GM13977 (cell line): ENCODE measurements around the gene MCRIP2.

Experiments
- DNase-seq: peaks from one replicate; pipeline ENCODE4 v3.0.0; 2012; ENCODE audit warnings: low spot score
- CTCF ChIP-seq: IDR thresholded peaks from 2 replicates; pipeline ENCODE4 v1.5.1; 2012; ENCODE audit warnings: mild to moderate bottlenecking, control low read depth; ENCODE audit not compliant: insufficient read depth; ENCODE audit errors: extremely low read depth, missing control alignments
- in situ Hi-C: fragments of 300-500 bp; cut with MboI; formaldehyde crosslinking; loops from one replicate; pipeline ENCODE4 v1.12.0; 2022; ENCODE audit warnings: low sequenced_read_pairs, low pct_unique_long_range_greater_than_20kb, mixed read lengths, inconsistent platforms; ENCODE audit not compliant: unreplicated experiment

MCRIP2 gene

DNA sequence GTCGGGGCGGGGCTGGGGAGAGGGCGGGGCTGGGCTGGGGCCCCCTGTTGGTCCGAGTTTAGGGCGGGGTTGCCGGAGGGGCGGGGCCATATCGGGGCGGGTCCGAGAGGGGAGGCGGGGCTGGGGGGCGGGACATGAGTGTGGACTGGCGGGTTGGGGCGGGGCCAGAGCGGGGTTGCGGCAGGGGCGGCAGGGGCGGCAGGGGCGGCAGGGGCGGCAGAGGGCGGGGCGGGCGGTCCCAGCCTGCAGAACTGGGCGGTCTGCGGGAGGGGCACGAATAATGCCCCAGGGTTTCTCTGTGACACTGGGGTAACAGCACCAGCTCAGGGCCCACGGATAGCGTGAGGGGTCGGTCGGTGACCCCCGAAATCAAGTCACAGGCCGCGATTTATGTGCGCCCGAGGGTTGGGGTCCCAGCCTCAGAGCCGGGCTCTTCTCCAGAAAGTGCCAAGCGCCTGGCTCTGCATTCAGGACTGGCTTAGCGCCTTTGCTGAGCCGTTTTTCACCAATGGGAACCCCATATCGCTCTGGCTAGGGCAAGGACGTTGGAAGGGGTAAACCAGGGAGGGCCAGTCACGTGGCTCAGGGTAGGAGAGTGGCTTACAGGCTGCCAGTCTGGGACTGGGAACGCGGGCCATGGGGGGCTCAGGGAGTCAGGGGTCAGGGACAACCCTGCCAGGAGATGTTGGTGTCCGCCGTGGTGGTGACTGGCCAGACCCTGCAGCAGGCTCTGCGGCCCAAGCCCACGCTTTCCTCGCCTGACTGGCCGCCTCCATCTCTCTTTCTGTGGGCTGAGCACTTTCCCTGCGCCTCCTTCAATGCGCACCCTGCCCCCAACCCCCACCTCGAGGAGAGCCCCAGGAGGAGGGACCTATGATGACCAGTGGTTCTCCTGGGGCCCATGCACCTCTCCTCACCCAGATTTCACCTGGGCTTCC lies 4.3 kb upstream of the MCRIP2 start:
- in situ Hi-C loops = no loop called here
- peak; percentile 100 for DNase-seq
- no peak for TF ChIP-seq CTCF

GRCh38 chr16:638034-638543 lies 3.5 kb upstream of the MCRIP2 start:
- no peak for TF ChIP-seq CTCF
- in situ Hi-C loops = no loop called here
- no peak for DNase-seq

- TF ChIP-seq CTCF = no peak
- in situ Hi-C loops = no loop called here
- DNase-seq = no peak
These were observed 2.8 kb upstream of the MCRIP2 start for GRCh38 chr16:638836-639235.

GRCh38 chr16:640614-641013 lies 1.0 kb upstream of the MCRIP2 start:
- in situ Hi-C loops = no loop called here
- TF ChIP-seq CTCF = no peak
- DNase-seq = no peak

DNA sequence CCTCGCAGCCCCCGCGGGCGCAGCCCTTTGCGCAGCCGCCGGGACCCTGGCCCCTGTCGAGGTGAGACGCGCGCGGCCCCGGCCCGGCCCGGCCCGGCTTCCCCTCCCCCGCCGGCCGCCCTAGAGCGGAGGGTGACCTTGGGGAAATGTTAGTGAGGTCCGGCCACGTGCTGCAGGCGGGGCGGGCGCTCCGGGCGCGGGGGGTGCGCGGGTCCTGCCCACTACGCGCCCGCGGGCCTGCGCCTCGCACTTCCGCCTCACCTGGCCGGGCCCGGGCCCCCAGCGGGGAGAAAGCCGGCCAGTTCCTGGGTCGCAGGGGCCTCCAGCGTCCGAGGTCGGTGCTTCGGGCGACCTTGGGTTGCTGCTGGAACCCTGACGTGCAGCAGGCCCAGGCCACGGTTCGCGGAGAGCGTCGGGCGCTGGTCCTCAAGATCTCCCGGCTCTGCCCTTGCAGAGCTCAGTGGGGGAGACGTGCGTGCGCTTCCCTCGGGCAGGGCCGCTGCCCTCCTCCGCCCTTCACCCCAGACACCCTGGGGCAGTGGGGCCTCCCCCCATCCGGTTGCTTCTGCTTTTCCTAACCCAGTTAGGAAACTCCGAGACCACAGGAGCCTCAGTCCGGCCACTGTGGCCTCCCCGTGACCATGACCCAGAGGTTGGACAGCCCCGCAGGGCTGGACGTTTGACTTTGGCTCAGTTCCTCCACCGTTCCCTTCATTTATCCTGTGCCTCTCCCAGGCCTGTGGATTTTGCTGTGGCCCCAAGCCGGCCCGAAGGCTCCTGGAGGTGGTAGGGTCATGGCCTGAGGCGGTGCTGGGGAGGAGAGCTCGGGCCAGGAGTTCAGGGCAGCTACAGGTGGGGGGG lies 791 bp downstream of the MCRIP2 start:
- in situ Hi-C loops = no loop called here
- no peak for TF ChIP-seq CTCF
- DNase-seq = peak; percentile 84

GRCh38 chr16:643050-643368 lies 1.4 kb downstream of the MCRIP2 start:
- in situ Hi-C loops = no loop called here
- no peak for DNase-seq
- no peak for TF ChIP-seq CTCF
